Measurements from ENCODE around the gene MEGF11.
A peak's percentile ranks its signal among the peaks of the same experiment; 100 is the strongest.
"Not testable (repeated sequence)": the region's sequence is repeated elsewhere in the genome, so short reads cannot be mapped to it uniquely, and the experiment has no call there.

Gene MEGF11

DNA sequence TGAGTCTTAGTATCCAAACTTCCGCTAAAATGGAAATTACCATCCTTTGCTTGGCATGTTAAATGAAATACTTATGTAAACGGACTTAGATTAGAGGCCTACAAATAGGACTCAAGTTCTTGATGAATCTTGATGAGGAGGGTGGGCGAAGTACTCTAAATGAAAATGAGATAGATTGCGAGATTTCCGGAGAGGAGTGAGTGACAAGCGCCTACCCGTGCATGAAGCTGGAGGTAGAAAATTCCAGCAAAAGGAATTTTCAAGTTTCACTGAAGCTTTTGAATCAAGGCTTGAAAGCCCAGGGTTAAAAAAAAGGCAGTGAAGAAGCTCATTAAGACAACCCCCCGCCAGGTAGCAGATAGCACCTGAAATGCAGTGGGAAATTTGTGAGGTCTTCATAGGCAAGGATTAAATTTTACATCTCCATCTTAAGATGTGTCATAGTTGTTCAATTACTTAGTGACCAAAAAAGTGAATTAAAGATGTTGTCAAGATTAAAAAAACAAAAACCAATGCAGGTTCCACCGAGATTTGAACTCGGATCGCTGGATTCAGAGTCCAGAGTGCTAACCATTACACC lies 384.9 kb downstream of the MEGF11 start:
- no peaks in the 10 kb centered on the region for H3K9me3 Mint-ChIP-seq
- H3K27ac Mint-ChIP-seq: peak overlapping the region; percentile 99
- peaks cover 8% of the 10 kb centered on the region for H3K36me3 Mint-ChIP-seq (ENCODE audit: low read depth)
- TF ChIP-seq, protein P1, sequence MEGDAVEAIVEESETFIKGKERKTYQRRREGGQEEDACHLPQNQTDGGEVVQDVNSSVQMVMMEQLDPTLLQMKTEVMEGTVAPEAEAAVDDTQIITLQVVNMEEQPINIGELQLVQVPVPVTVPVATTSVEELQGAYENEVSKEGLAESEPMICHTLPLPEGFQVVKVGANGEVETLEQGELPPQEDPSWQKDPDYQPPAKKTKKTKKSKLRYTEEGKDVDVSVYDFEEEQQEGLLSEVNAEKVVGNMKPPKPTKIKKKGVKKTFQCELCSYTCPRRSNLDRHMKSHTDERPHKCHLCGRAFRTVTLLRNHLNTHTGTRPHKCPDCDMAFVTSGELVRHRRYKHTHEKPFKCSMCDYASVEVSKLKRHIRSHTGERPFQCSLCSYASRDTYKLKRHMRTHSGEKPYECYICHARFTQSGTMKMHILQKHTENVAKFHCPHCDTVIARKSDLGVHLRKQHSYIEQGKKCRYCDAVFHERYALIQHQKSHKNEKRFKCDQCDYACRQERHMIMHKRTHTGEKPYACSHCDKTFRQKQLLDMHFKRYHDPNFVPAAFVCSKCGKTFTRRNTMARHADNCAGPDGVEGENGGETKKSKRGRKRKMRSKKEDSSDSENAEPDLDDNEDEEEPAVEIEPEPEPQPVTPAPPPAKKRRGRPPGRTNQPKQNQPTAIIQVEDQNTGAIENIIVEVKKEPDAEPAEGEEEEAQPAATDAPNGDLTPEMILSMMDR (IDR thresholded peaks at IDR 0.05): no peak
- H3K4me1 Mint-ChIP-seq: peaks cover 19% of the 10 kb centered on the region
- H3K27me3 Mint-ChIP-seq (ENCODE audit: low read depth, poor library complexity): peaks cover 8% of the 10 kb centered on the region
- DNase-seq: no peak
- H3K4me3 Mint-ChIP-seq: peak overlapping the region; percentile 99

GRCh38 chr15:65867933-65868332 lies 385.6 kb downstream of the MEGF11 start:
- not testable (repeated sequence) for H3K4me3 Mint-ChIP-seq, H3K27ac Mint-ChIP-seq

DNA sequence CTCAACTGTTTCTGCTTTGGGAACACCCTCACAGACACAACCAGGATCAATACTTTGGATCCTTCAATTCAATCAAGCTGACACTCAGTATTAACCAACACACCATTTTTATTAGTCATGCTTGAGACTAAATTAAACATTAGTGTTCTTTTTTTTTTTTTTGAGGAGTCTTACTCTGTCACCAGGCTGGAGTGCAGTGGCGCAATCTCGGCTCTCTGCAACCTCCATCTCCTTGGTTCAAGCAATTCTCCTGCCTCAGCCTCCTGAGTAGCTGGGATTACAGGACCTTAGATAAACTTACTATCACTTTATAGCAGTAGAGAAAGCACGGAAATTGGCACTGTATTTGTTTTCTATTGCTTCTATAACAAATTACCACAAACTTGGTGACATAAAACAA lies 386.3 kb downstream of the MEGF11 start:
- Mint-ChIP-seq H3K27me3 (ENCODE audit: low read depth, poor library complexity) (peaks cover 8% of the 10 kb centered on the region), H3K4me3 (no peak overlapping the region), H3K36me3 (ENCODE audit: low read depth) (no peaks in the 10 kb centered on the region), H3K27ac (no peak overlapping the region), H3K9me3 (no peaks in the 10 kb centered on the region), H3K4me1 (peaks cover 19% of the 10 kb centered on the region)
- no peak for DNase-seq
- TF ChIP-seq, protein P1 (IDR thresholded peaks at IDR 0.05): no peak

More at GRCh38 chr15:65867933-65868332, 385.6 kb downstream of the MEGF11 start:
- DNase-seq; H3K36me3 Mint-ChIP-seq (ENCODE audit: low read depth); H3K9me3 Mint-ChIP-seq; H3K27me3 Mint-ChIP-seq (ENCODE audit: low read depth, poor library complexity): not testable (repeated sequence)
- peaks cover 19% of the 10 kb centered on the region for H3K4me1 Mint-ChIP-seq

DNA sequence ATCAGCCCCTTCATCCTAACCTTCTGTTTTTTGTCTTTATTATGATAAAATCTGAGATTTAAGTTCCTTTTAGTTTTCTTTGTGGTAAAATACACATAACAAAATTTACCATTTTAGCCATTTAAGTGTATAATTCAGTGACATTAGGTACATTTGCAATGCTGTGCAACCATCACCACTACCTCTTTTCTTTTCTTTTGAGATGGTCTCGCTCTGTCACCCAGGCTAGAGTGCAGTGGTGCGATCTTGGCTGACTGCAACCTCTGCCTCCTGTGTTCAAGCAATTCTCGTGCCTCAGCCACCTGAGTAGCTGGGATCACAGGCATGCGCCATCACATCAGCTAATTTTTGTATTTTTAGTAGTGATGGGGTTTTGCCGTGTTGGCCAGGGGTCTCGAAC lies 390.4 kb downstream of the MEGF11 start:
- peaks cover 4% of the 10 kb centered on the region for H3K4me1 Mint-ChIP-seq
- no peaks in the 10 kb centered on the region for H3K9me3 Mint-ChIP-seq
- DNase-seq: no peak
- no peak overlapping the region for H3K4me3 Mint-ChIP-seq
- peaks cover 9% of the 10 kb centered on the region for H3K27me3 Mint-ChIP-seq (ENCODE audit: low read depth, poor library complexity)
- TF ChIP-seq, protein P1 (IDR thresholded peaks at IDR 0.05): no peak
- H3K27ac Mint-ChIP-seq: no peak overlapping the region
- H3K36me3 Mint-ChIP-seq (ENCODE audit: low read depth): no peaks in the 10 kb centered on the region

GRCh38 chr15:65862682-65863081 lies 390.9 kb downstream of the MEGF11 start:
- Mint-ChIP-seq H3K9me3 (no peaks in the 10 kb centered on the region), H3K4me3 (no peak overlapping the region), H3K4me1 (peaks cover 8% of the 10 kb centered on the region), H3K27ac (no peak overlapping the region), H3K27me3 (ENCODE audit: low read depth, poor library complexity) (peaks cover 9% of the 10 kb centered on the region), H3K36me3 (ENCODE audit: low read depth) (no peaks in the 10 kb centered on the region)
- TF ChIP-seq, protein P1 (IDR thresholded peaks at IDR 0.05): no peak
- peak; percentile 34 for DNase-seq

GRCh38 chr15:65857718-65858402 lies 395.7 kb downstream of the MEGF11 start:
- peaks cover 9% of the 10 kb centered on the region for H3K27me3 Mint-ChIP-seq (ENCODE audit: low read depth, poor library complexity)
- no peaks in the 10 kb centered on the region for H3K9me3 Mint-ChIP-seq
- peaks cover 13% of the 10 kb centered on the region for H3K4me1 Mint-ChIP-seq
- no peaks in the 10 kb centered on the region for H3K36me3 Mint-ChIP-seq (ENCODE audit: low read depth)
- no peak for DNase-seq
- H3K4me3 Mint-ChIP-seq: peak overlapping the region; percentile 20
- H3K27ac Mint-ChIP-seq: peak overlapping the region; percentile 0
- TF ChIP-seq, protein P1 (IDR thresholded peaks at IDR 0.05): no peak

Measured in nephron progenitor cell (in vitro differentiated cells).